Brain pericyte (primary cell): ENCODE measurements around the gene CEP295NL.
"Not testable (repeated sequence)": the region's sequence is repeated elsewhere in the genome, so short reads cannot be mapped to it uniquely, and the experiment has no call there.

Experiments used
- DNase-seq: peaks from one replicate; pipeline ENCODE4 v3.0.0-alpha.2; 2012; ENCODE audit warnings: low read depth, low spot score

CEP295NL gene

DNA sequence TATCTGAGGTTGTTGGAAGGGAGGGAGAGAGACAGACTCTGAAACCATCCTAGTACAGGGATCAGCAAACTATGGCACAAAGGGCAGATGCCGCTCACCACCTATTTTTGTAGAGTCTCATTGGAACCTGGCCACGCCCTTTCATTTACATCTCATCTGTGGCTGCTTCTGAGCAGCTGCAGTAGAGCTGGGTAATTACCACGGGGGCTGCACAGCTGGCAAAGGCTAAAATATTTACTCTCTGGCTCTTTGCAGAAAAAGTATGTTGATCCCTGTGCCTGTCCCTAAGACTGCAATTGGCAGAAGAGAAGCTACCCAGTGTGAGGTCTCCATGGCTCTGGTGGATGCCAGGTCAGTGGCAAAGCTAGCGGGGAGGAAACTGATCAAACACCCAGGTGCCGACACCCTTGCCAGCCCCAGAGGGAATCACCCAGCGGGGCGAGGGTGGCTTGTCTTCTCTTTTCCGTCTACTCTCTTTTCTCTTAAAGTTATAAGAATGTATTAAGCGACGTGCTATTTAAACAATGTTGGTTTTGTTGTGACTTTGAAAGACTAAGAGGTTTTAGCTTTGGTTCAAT, 14.0 kb downstream of the CEP295NL start:
- DNase-seq = no peak

GRCh38 chr17:78886954-78887353, 16.0 kb downstream of the CEP295NL start:
- no peak for DNase-seq

- DNase-seq = no peak
Observed at GRCh38 chr17:78885956-78886355, 17.0 kb downstream of the CEP295NL start.

DNA sequence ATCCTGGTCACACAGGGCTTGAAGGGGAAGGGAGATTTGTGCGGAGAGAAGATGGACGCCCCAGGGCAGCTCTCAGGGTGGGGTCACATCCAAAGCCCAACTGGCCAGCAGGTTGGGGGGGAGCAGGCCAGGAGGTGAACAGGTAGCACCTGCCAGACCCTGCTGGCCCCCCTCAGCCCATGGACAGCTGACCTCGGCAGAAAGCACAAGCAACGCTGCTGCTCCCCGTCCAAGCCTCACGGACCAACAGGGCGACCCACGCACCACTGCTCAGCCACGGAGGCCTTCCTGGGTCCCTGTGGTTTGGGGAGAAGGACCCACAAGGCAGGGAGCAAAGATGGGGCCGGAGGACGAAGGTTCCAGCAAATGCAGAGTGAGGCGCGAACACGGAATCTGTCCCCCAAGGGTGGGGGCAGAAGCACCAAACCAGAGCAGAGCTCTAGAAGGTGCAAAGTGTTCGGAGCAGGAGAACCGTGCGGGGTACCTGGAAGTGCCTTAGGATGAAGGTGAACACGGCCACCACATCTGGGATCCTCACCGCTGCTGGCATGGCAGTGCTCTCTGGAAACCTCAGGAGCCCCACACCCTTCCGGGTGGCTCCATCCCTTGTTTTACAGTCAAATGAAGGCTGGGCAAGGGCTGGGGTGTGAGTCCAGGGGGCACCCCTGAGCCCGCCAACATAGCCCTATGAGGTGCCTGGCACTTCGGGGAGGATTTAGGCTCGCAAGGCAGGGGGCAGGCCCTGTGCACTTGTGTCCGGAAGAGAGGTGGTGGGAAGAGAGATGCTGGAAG, 17.9 kb downstream of the CEP295NL start:
- no peak for DNase-seq

DNA sequence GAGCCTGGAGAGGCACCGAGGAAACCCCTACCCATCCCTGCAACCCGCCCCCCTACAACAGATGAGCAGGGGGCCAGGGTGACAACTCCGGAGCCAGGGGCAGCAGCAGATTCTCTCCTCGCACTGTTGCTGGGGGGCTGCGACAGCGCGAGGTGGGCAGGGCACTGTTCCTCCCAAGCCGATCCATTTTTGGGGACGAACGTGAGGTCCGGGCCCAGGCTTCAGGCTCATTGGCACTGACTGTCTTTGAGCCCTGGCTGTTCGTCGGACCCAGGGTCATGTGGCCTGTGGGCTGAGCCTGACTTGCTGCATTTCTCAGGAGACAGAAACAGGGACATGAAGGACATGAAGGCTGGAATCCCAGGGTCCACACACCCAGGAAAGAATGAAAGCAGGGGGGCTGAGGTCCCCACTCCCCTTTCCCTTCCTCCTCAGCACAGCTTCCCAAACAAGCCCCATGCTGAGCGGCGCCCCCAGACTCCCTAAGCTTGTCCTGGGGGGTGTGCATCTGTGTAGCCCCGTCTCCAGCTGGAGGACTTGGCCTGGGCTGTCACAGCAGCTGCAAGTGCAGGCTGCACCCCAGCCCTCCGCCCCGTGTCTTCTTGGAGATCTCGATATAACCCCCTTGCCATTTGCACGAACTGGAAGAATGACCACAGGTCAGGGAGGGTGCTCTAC, 18.7 kb downstream of the CEP295NL start:
- no peak for DNase-seq

DNA sequence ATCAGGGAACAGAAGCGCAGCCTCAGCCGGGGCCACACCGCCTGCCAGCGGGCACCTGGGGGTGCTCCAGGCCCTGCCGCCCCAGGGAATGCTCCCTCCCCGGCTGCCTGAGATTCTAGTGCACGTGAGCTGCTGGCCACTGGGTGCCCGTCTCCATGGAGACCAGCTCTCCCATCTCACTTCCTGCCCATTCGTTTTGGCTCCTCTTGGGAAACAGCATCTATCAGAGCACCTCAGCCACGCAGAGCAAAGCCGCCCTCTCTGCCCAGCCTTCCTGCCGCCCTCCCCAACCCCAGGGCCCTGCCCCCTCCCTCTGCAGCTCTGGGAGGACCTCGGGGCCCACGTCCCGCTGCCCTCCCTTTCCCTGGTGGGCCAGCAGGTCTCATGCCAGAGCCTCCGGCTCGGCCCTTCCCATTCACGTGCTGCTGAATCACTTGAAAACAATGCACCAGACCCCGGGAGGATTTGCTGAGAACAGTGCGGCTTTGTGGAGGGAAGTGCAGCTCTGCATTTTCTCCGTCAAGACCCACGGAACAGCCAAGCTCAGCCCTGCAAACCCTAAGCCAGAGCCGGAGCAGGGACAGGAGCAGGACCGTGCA, 19.4 kb downstream of the CEP295NL start:
- DNase-seq = peak; percentile 86

- DNase-seq = no peak
Observed at GRCh38 chr17:78883089-78883532, 19.9 kb downstream of the CEP295NL start.

DNA sequence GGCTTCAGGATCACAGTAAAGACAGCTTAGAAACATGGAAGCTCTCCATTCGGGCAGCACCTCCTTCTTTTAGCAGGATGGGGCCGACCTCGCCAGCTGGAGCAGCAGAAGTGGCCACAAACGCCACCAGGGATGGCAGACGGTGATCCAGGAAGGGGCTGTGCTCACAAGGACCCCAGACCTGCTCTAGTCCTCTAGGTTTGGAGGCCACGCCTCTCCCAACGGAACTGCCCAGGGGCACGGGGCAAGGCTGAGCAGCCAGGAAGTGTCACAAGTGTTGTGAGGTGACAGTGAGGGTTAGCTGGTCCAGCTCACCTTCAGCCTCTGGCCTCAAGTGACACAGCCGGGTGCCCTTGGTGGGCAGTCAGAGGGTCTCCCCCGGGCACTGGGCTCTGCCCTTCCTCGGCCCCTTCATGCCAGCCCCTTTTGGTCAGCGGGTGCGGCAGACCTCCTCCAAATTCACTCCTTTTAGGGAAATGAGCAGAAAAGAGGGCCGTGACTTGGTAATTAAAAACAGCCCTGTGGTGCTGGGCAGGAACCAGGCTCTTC, 20.4 kb downstream of the CEP295NL start:
- no peak for DNase-seq

GRCh38 chr17:78879635-78880186, 23.3 kb downstream of the CEP295NL start:
- DNase-seq = peak; percentile 61

GRCh38 chr17:78878871-78879527, 24.0 kb downstream of the CEP295NL start:
- DNase-seq = no peak

GRCh38 chr17:78878261-78878660, 24.7 kb downstream of the CEP295NL start:
- DNase-seq = no peak

GRCh38 chr17:78876954-78877517, 26.0 kb downstream of the CEP295NL start:
- not testable (repeated sequence) for DNase-seq

DNA sequence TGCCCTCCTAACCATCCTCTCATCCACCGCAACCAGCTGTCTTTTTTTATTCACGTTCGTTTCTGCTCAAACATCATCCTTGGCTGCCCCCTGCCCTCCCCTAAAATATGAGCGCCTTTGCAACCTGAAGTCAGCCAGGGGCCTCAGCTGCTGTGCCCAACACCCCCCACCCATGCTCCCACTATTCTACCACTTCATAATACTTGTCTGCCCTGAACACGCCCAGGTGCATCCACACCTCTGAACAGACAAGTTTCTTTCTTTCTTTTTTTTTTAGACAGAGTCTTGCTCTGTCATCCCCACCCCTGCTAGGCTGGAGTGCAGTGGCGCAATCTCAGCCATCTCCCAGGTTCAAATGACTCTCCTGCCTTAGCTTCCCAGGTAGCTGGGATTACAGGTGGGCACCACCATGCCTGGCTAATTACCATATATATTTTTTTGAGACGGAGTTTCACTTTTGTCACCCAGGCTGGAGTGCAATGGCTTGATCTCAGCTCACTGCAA, 26.9 kb downstream of the CEP295NL start:
- DNase-seq = no peak

DNA sequence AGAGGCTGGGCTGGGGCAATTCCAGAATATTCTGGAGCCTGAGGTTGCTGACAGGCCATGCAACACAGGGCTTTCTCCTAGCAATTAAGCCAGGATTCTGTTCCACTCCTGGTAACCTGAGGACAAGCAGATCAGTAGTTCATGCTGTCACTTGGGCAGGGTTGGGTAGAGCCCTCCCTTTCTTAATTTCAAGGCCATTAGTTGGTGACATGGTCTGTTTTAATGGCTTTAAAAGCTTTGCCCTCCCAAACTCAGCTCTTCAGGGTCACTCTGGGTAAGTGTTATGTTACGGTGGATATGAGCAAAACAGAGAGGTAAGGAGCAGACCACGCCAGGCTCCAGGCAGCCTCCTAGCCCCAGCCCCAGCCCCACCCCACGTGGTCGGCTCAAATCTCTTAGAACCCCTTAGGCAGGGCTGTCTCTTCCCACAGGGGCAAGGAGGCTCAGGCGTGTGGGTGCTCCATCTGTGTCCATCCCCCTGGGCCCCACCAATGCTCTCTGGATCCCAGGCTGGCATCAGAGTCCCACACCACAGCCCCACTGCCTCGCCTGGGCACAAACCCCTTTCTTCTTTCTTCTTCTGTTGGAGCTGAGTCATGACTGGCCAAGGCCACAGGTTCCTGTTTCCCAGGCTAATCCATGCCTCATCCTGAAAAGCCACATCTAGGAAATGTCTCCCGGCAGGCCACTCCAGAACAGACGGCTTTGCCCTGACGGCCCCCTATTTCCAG, 27.5 kb downstream of the CEP295NL start:
- no peak for DNase-seq

- peak; percentile 87 for DNase-seq
Observed at GRCh38 chr17:78873519-78874340, 29.3 kb downstream of the CEP295NL start.

- no peak for DNase-seq
Observed at GRCh38 chr17:78872486-78872885, 30.5 kb downstream of the CEP295NL start.

GRCh38 chr17:78870621-78871020, 32.4 kb downstream of the CEP295NL start:
- no peak for DNase-seq

GRCh38 chr17:78868391-78868790, 34.6 kb downstream of the CEP295NL start:
- no peak for DNase-seq

- DNase-seq = not testable (repeated sequence)
Observed at GRCh38 chr17:78867046-78867445, 36.0 kb downstream of the CEP295NL start.
